Stomach (tissue), 9 donors: ENCODE measurements around the gene CCNB3. TPM values are rescaled to one million over a fixed set of nuclear protein-coding genes. Genes with fewer than 3 reads are reported as not detected.

Experiments
- DNase-seq, 2 donors: peaks; one replicate each; pipeline versions ENCODE4 v3.0.0 to v3.0.0-alpha.2; 2013 to 2019
- H3K27ac ChIP-seq, 5 donors: fragments of 200-600 bp in 4 of 5; sonication (generic) in 4 of 5; one replicate each; pipeline ENCODE4 v1.5.1; 2013 to 2019; ENCODE audit warnings: mild to moderate bottlenecking in 1 of 5, moderate library complexity in 1 of 5
- H3K27me3 ChIP-seq, 3 donors: fragments of 200-600 bp; sonication (generic); one replicate each; pipeline ENCODE4 v1.5.1; 2017 to 2019; ENCODE audit warnings: mixed run types in 1 of 3
- H3K36me3 ChIP-seq, 4 donors: fragments of 200-600 bp; sonication (generic); 1 replicate in 3 of 4; 2 replicates in 1 of 4; pipeline ENCODE4 v1.5.1; 2016 to 2019
- H3K4me1 ChIP-seq, 4 donors: fragments of 200-600 bp; sonication (generic); one replicate each; pipeline ENCODE4 v1.5.1; 2016 to 2019
- H3K4me3 ChIP-seq, 4 donors: fragments of 200-600 bp; sonication (generic) in 3 of 4; one replicate each; pipeline ENCODE4 v1.5.1; 2016 to 2019; ENCODE audit warnings: mild to moderate bottlenecking in 1 of 4
- H3K9me3 ChIP-seq, 4 donors: fragments of 200-600 bp; sonication (generic); one replicate each; pipeline ENCODE4 v1.5.1; 2016 to 2019
- EP300 ChIP-seq: sonication (generic); formaldehyde crosslinking; IDR thresholded peaks from one replicate; pipeline ENCODE4 v1.6.1; 2017; ENCODE audit warnings: antibody characterized with exemption
- POLR2A ChIP-seq, 4 donors: fragments of 450-650 bp; IDR thresholded peaks; one replicate each; pipeline ENCODE4 v1.6.1; 2016; ENCODE audit warnings: antibody characterized with exemption in 4 of 4, control low read depth in 2 of 4, mild to moderate bottlenecking in 1 of 4, moderate library complexity in 1 of 4
- POLR2AphosphoS5 ChIP-seq, 3 donors: sonication (generic); formaldehyde crosslinking; IDR thresholded peaks; one replicate each; pipeline ENCODE4 v1.6.1; 2016; ENCODE audit warnings: antibody characterized with exemption in 3 of 3
- WGBS, 5 donors: extraction: QIAGEN DNeasy Blood & Tissue Kit in 3 of 5; methylation state at CpG; one replicate each; pipeline versions ENCODE4 v1.1.5 to v1.1.7; 2013 to 2018; 5-methylcytosine and 5-hydroxymethylcytosine counted together
- intact Hi-C: fragments of 100-400 bp; cut with DNase I; formaldehyde crosslinking; loops from one replicate; pipeline ENCODE4 v1.15.1; 2023; ENCODE audit warnings: low total_unique reads
- polyA plus RNA-seq, 3 donors: library from polyadenylated mRNA; stranded (reverse); fragments of 200-250 nt; gene quantifications; one replicate each; pipeline ENCODE4 v1.2.3, GENCODE V29; 2013
- total RNA-seq, 5 donors: library from RNA; depleted of rRNA; stranded (reverse); fragments of >200 nt; gene quantifications; one replicate each; pipeline versions ENCODE4 v1.1.0 to v1.2.3, GENCODE V29; 2014 to 2016
- TF ChIP-seq, protein P1 (sequence below), 7 experiments: fragments of 450-650 bp in 4 of 7; fragments of 200-600 bp in 3 of 7; sonication (generic) in 3 of 7; IDR thresholded peaks; one replicate each; pipeline ENCODE4 v1.5.1; 2016 to 2019; ENCODE audit warnings: antibody characterized with exemption in 7 of 7, control low read depth in 2 of 7, mild to moderate bottlenecking in 1 of 7
- donor health status: healthy with polysubstance abuse.
- donor health status: Bipolar disorder and iron deficiency.
- donor health status: healthy.

The CCNB3 gene
- total and polyA plus RNA-seq, 8 donors: 0.12 to 0.37 (median 0.18) TPM; not detected in 3

- WGBS, 5 donors: 66 to 78% (median 72%) methylated on average over 5 of the region's 5 CpGs
- Histone ChIP-seq H3K9me3 (no peaks in the 10 kb centered on the region), H3K4me1 (no peaks in the 10 kb centered on the region), H3K4me3 (no peak overlapping the region), H3K27ac (no peak overlapping the region), H3K27me3 (no peaks in the 10 kb centered on the region), H3K36me3 (no peaks in the 10 kb centered on the region)
- intact Hi-C loops: no loop called here
- TF ChIP-seq POLR2AphosphoS5 (IDR thresholded peaks at IDR 0.05) (no peak), EP300 (no peak)
- TF ChIP-seq, protein P1, sequence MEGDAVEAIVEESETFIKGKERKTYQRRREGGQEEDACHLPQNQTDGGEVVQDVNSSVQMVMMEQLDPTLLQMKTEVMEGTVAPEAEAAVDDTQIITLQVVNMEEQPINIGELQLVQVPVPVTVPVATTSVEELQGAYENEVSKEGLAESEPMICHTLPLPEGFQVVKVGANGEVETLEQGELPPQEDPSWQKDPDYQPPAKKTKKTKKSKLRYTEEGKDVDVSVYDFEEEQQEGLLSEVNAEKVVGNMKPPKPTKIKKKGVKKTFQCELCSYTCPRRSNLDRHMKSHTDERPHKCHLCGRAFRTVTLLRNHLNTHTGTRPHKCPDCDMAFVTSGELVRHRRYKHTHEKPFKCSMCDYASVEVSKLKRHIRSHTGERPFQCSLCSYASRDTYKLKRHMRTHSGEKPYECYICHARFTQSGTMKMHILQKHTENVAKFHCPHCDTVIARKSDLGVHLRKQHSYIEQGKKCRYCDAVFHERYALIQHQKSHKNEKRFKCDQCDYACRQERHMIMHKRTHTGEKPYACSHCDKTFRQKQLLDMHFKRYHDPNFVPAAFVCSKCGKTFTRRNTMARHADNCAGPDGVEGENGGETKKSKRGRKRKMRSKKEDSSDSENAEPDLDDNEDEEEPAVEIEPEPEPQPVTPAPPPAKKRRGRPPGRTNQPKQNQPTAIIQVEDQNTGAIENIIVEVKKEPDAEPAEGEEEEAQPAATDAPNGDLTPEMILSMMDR (IDR thresholded peaks at IDR 0.05): no peak
- DNase-seq: no peak
Observed at GRCh38 chrX:50165727-50166126, 38.8 kb upstream of the CCNB3 start.

- Histone ChIP-seq H3K27ac (no peak overlapping the region), H3K4me1 (no peaks in the 10 kb centered on the region), H3K4me3 (no peak overlapping the region), H3K36me3 (no peaks in the 10 kb centered on the region), H3K9me3 (no peaks in the 10 kb centered on the region), H3K27me3 (no peaks in the 10 kb centered on the region)
- no peak for TF ChIP-seq POLR2AphosphoS5 (IDR thresholded peaks at IDR 0.05)
- TF ChIP-seq EP300: no peak
- TF ChIP-seq, protein P1 (IDR thresholded peaks at IDR 0.05): no peak
- no peak for TF ChIP-seq POLR2A (IDR thresholded peaks at IDR 0.05)
- no peak for DNase-seq
- WGBS, 5 donors: 56 to 73% (median 65%) methylated on average over 7 of the region's 7 CpGs
- intact Hi-C loops: no loop called here
Observed at GRCh38 chrX:50167366-50167765, 37.2 kb upstream of the CCNB3 start.

- TF ChIP-seq, protein P1 (IDR thresholded peaks at IDR 0.05): no peak
- TF ChIP-seq POLR2A (IDR thresholded peaks at IDR 0.05): no peak
- TF ChIP-seq EP300: no peak
- TF ChIP-seq POLR2AphosphoS5 (IDR thresholded peaks at IDR 0.05): no peak
- Histone ChIP-seq H3K4me1 (no peaks in the 10 kb centered on the region), H3K27me3 (no peaks in the 10 kb centered on the region), H3K27ac (no peak overlapping the region), H3K4me3 (no peak overlapping the region), H3K36me3 (no peaks in the 10 kb centered on the region), H3K9me3 (no peaks in the 10 kb centered on the region)
- intact Hi-C loops: no loop called here
- 75 to 87% (median 77%) methylated on average over 5 of the region's 5 CpGs for WGBS, 5 donors
- no peak for DNase-seq
Observed at GRCh38 chrX:50168241-50168687, 36.3 kb upstream of the CCNB3 start.

DNA sequence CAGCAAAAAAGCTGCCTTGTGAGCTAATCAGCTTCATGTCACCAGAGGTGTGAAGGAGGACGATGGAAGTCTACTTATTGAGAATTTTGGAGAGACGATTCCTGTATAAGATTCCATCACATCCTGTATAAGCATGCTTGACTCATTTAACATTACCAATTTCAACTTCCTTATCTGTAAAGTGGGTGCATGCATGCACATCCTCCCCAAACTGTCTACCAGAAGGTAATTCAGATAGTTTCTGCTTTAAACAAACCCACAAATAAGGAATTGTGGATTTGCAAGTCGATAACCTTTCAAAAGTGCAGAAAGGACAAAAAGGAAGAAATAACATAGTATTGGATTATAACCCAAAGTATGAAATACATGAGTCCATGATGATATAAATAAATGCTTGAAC, 34.8 kb upstream of the CCNB3 start:
- H3K4me1 ChIP-seq: no peaks in the 10 kb centered on the region
- no peaks in the 10 kb centered on the region for H3K27me3 ChIP-seq
- intact Hi-C loops: no loop called here
- H3K9me3 ChIP-seq: peaks cover 0 to 3% (median 0%) of the 10 kb centered on the region in 4 donors
- TF ChIP-seq POLR2A (IDR thresholded peaks at IDR 0.05) (no peak), EP300 (no peak), POLR2AphosphoS5 (IDR thresholded peaks at IDR 0.05) (no peak)
- TF ChIP-seq, protein P1 (IDR thresholded peaks at IDR 0.05): no peak
- no peak overlapping the region for H3K4me3 ChIP-seq
- no peak overlapping the region for H3K27ac ChIP-seq
- H3K36me3 ChIP-seq: no peaks in the 10 kb centered on the region
- no peak for DNase-seq
- 76 to 90% (median 82%) methylated on average over 3 of the region's 3 CpGs for WGBS, 5 donors
